HepG2 (cell line): ENCODE measurements around the gene LZTR1. TPM values are rescaled to one million over a fixed set of nuclear protein-coding genes. Genes with fewer than 3 reads are reported as not detected.
A peak's percentile ranks its signal among the peaks of the same experiment; 100 is the strongest.

Experiments used
- ATAC-seq: fragments of 200-7000 bp; cut with Tn5 transposase; 3 replicates; pipeline ENCODE4 v1.9.1; 2020; ENCODE audit warnings: mild to moderate bottlenecking, moderate library complexity
- BruUV-seq: library from RNA; stranded (reverse); fragments of 400-500 nt; replicated peaks from 2 replicates; lab custom pipeline; 2021; lab: Mats Ljungman, UMichigan
- CTCF ChIA-PET: fragments of 300-600 bp; formaldehyde crosslinking; extraction: SDS; loops from one replicate; lab custom pipeline; 2021; ENCODE audit warnings: low total read pairs, inconsistent platforms, low intra/inter-chr PET ratio; lab: Yijun Ruan, JAX
- POLR2A ChIA-PET: fragments of 350-600 bp; sonication (Branson Sonifier 250); formaldehyde crosslinking; loops from one replicate; lab custom pipeline; 2020; ENCODE audit warnings: antibody characterized with exemption, inconsistent platforms; lab: Yijun Ruan, JAX
- DNase-seq: peaks from one replicate; pipeline ENCODE4 v3.0.0-alpha.2; 2015; ENCODE audit warnings: low spot score
- FAIRE-seq: peaks from 3 replicates; lab custom pipeline; 2011; peaks lifted over from hg19 to GRCh38; lab: Jason Lieb, UNC
- H2AFZ ChIP-seq: one replicate; pipeline ENCODE4 v1.6.1; 2011; ENCODE audit warnings: low read length, inconsistent platforms
- H3K27ac ChIP-seq: fragments of 300-600 bp; 3 replicates; pipeline ENCODE4 v1.8.0; 2011; ENCODE audit warnings: mixed run types, mild to moderate bottlenecking, mixed read lengths, low read length, inconsistent platforms; ENCODE audit not compliant: insufficient read depth; ENCODE audit errors: extremely low read length
- H3K27me3 ChIP-seq, 2 experiments: fragments of 200-600 bp in 1 of 2; 2 replicates in 1 of 2; 3 replicates in 1 of 2; pipeline versions ENCODE4 v1.6.0 to v1.8.0; 2011; ENCODE audit warnings: low read length in 2 of 2, mild to moderate bottlenecking in 2 of 2, moderate library complexity in 2 of 2, inconsistent platforms in 1 of 2; ENCODE audit not compliant: insufficient read depth in 2 of 2, control insufficient read depth in 1 of 2
- H3K36me3 ChIP-seq, 2 experiments: fragments of 200-600 bp in 1 of 2; replicated peaks in 1 of 2; 2 replicates in 1 of 2; 3 replicates in 1 of 2; pipeline versions ENCODE4 v1.5.1 to v1.8.0; 2011; ENCODE audit warnings: low read length in 2 of 2, inconsistent platforms in 1 of 2; ENCODE audit not compliant: insufficient read depth in 2 of 2, control insufficient read depth in 1 of 2
- H3K4me1 ChIP-seq: 2 replicates; pipeline ENCODE4 v1.5.1; 2012; ENCODE audit warnings: low read length, inconsistent platforms; ENCODE audit not compliant: insufficient read depth
- H3K4me2 ChIP-seq: 2 replicates; pipeline ENCODE4 v1.6.0; 2011; ENCODE audit warnings: low read depth, low read length, inconsistent platforms
- H3K4me3 ChIP-seq, 3 experiments: fragments of 200-600 bp in 1 of 3; sonication (generic), shearing (Covaris generic) in 1 of 3; replicated peaks in 1 of 3; 2 replicates each; pipeline ENCODE4 v1.5.1; 2011 to 2016; ENCODE audit warnings: low read length in 3 of 3, inconsistent platforms in 2 of 3, low read depth in 2 of 3, mild to moderate bottlenecking in 2 of 3, control low read depth in 1 of 3, mixed read lengths in 1 of 3; ENCODE audit not compliant: insufficient read depth in 1 of 3
- H3K79me2 ChIP-seq: one replicate; pipeline ENCODE4 v1.6.1; 2011; ENCODE audit warnings: low read length, inconsistent platforms; ENCODE audit not compliant: insufficient read depth
- H3K9ac ChIP-seq: 2 replicates; pipeline ENCODE4 v1.6.0; 2011; ENCODE audit warnings: mild to moderate bottlenecking, low read depth, low read length, inconsistent platforms; ENCODE audit not compliant: insufficient read depth
- H3K9me3 ChIP-seq: 2 replicates; pipeline ENCODE4 v1.5.1; 2012; ENCODE audit warnings: mild to moderate bottlenecking, low read length
- H4K20me1 ChIP-seq: 2 replicates; pipeline ENCODE4 v1.6.0; 2011; ENCODE audit warnings: inconsistent platforms, mild to moderate bottlenecking, low read length, moderate library complexity; ENCODE audit not compliant: insufficient read depth
- E2F5 ChIP-seq: sonication (generic); formaldehyde crosslinking; conservative IDR thresholded peaks from 2 replicates; pipeline ENCODE4 v1.4.0; 2020; ENCODE audit warnings: missing genetic modification reagents
- GTF3A ChIP-seq: sonication (generic); formaldehyde crosslinking; conservative IDR thresholded peaks from 2 replicates; pipeline ENCODE4 v1.4.0; 2020; ENCODE audit warnings: mild to moderate bottlenecking, missing genetic modification reagents
- JUNB ChIP-seq: sonication (generic); formaldehyde crosslinking; IDR thresholded peaks from 2 replicates; pipeline ENCODE4 v1.8.0; 2022; ENCODE audit warnings: missing genetic modification reagents, mild to moderate bottlenecking, borderline replicate concordance
- NFYB ChIP-seq: sonication (generic); formaldehyde crosslinking; IDR thresholded peaks from 2 replicates; pipeline ENCODE4 v1.4.0; 2020; ENCODE audit warnings: missing genetic modification reagents
- NR2F1 ChIP-seq, 2 experiments: fragments of 450-650 bp in 1 of 2; formaldehyde crosslinking in 1 of 2; IDR thresholded peaks; 2 replicates each; pipeline versions ENCODE4 v1.5.0 to v1.6.1; 2016 to 2020; ENCODE audit warnings: mild to moderate bottlenecking in 1 of 2, missing compliant biosample characterization in 1 of 2, missing genetic modification reagents in 1 of 2, moderate library complexity in 1 of 2
- PBX3 ChIP-seq: sonication (generic); formaldehyde crosslinking; IDR thresholded peaks from 2 replicates; pipeline ENCODE4 v1.8.1; 2023; ENCODE audit warnings: missing genetic modification reagents, inconsistent platforms, borderline replicate concordance
- RBM39 ChIP-seq: fragments of 200-400 bp; formaldehyde crosslinking; IDR thresholded peaks from one replicate; pipeline ENCODE4 v1.6.1; 2018; ENCODE audit warnings: antibody characterized with exemption, mild to moderate bottlenecking, low read depth, low read length; ENCODE audit not compliant: poor library complexity, severe bottlenecking
- SAP130 ChIP-seq: IDR thresholded peaks from 2 replicates; pipeline ENCODE4 v1.6.1; 2016; ENCODE audit warnings: low read depth
- SRSF9 ChIP-seq: fragments of 200-400 bp; formaldehyde crosslinking; IDR thresholded peaks from 2 replicates; pipeline ENCODE4 v1.6.1; 2018; ENCODE audit warnings: borderline replicate concordance, mild to moderate bottlenecking, low read depth, low read length; ENCODE audit not compliant: insufficient read depth, poor library complexity, severe bottlenecking
- TBX2 ChIP-seq: sonication (generic); formaldehyde crosslinking; IDR thresholded peaks from 2 replicates; pipeline ENCODE4 v1.5.0; 2020; ENCODE audit warnings: missing genetic modification reagents, mild to moderate bottlenecking, borderline replicate concordance
- TSC22D2 ChIP-seq: sonication (generic); formaldehyde crosslinking; IDR thresholded peaks from 2 replicates; pipeline ENCODE4 v1.5.1; 2020; ENCODE audit warnings: missing genetic modification reagents, mild to moderate bottlenecking, borderline replicate concordance
- ZNF33B ChIP-seq: sonication (generic); formaldehyde crosslinking; IDR thresholded peaks from 2 replicates; pipeline ENCODE4 v1.5.1; 2020; ENCODE audit warnings: mild to moderate bottlenecking, missing genetic modification reagents
- ZNF512B ChIP-seq: sonication (generic); formaldehyde crosslinking; IDR thresholded peaks from 2 replicates; pipeline ENCODE4 v1.5.1; 2020; ENCODE audit warnings: missing genetic modification reagents, mild to moderate bottlenecking, borderline replicate concordance
- WGBS: methylation state at CpG from one replicate; pipeline ENCODE4 v1.1.6; 2017; ENCODE audit warnings: low lambda C conversion rate; 5-methylcytosine and 5-hydroxymethylcytosine counted together
- in situ Hi-C: cut with HindIII; loops from 2 replicates; pipeline ENCODE4 v1.10.0; 2017; ENCODE audit warnings: low pct_unique_long_range_greater_than_20kb; ENCODE audit not compliant: extremely low pct_ligation_motif_present
- intact Hi-C: fragments of 100-400 bp; cut with micrococcal nuclease; formaldehyde crosslinking; loops from one replicate; pipeline ENCODE4 v1.10.0; 2022; ENCODE audit not compliant: unreplicated experiment
- polyA plus RNA-seq, 8 experiments: library from polyadenylated mRNA; depleted of rRNA in 3 of 8; stranded (reverse) in 7 of 8; unstranded in 1 of 8; fragments of >200 nt; fragmentation: Illumina TruSeq in 4 of 8; extraction: Trizol in 4 of 8; gene quantifications; 2 replicates each; pipeline versions ENCODE4 v1.2.1 to v1.2.3, GENCODE V29; 2011 to 2016; ENCODE audit warnings: low read depth in 4 of 8, missing spikeins in 1 of 8, mixed read lengths in 1 of 8; ENCODE audit not compliant: insufficient read depth in 1 of 8
- total RNA-seq, 5 experiments: library from RNA; depleted of rRNA; stranded (reverse); fragments of >200 nt; fragmentation: Illumina TruSeq; extraction: Trizol; gene quantifications; 2 replicates each; pipeline ENCODE4 v1.2.3, GENCODE V29; 2016; ENCODE audit warnings: low read depth in 1 of 5

The LZTR1 gene
- total and polyA plus RNA-seq, 2 of the 13 experiments (the other 11 are each of a cell fraction or from before 2014, with no cell fraction given), result 21.8 to 22.4 TPM

- TF ChIP-seq ZNF512B (CRISPR knock-in tag), result no peak
- TF ChIP-seq TSC22D2 (CRISPR knock-in tag), result no peak
- no peak for TF ChIP-seq GTF3A
- no peak for TF ChIP-seq TBX2
- TF ChIP-seq NR2F1 (CRISPR knock-in tag; IDR thresholded peaks at IDR 0.05), result no peak
- TF ChIP-seq ZNF33B (CRISPR knock-in tag), result no peak
- TF ChIP-seq SRSF9, result no peak
- TF ChIP-seq JUNB (CRISPR knock-in tag), result no peak
- TF ChIP-seq, all 625 proteins: peak for 0
Measured at GRCh38 chr22:21044931-21045584, 63.0 kb downstream of the LZTR1 start (continued).

GRCh38 chr22:21045585-21046294 is 63.6 kb downstream of the LZTR1 start, which contains the start of gene LRRC74B:
LRRC74B (plus strand) TSS chr22:21045946; CDS start chr22:21045987, 41 bp downstream.
- CTCF ChIA-PET, result no interaction called here
- BruUV-seq, result no TSS peak
- TF ChIP-seq SAP130 (CRISPR knock-in tag) (peak; percentile 71; the same call in 1 of the 2 replicates), NFYB (CRISPR knock-in tag) (peak; percentile 94), E2F5 (CRISPR knock-in tag) (no peak), RBM39 (peak; percentile 46), PBX3 (peak; percentile 65; the same call in 1 of the 2 replicates)

More at GRCh38 chr22:21045585-21046294, 63.6 kb downstream of the LZTR1 start, which contains the start of gene LRRC74B:
- H3K36me3 ChIP-seq, result no peaks in the 10 kb centered on the region
- 16% methylated on average over 13 of the region's 47 CpGs for WGBS
- peaks cover 4 to 33% of the 10 kb centered on the region in 2 experiments; a peak in 4 of 5 replicates for H3K27me3 ChIP-seq
- peak; percentile 98 for ATAC-seq
- intact Hi-C loops (no loop called here), in situ Hi-C loops (no loop called here)
- no peaks in the 10 kb centered on the region; the same call in 1 of the 2 replicates for H4K20me1 ChIP-seq
- peak within 1 kb of the TSS; percentile 11 to 53 (median 31); a peak in 3 of 6 replicates for H3K4me3 ChIP-seq
- POLR2A ChIA-PET, result no interaction called here
- no peaks in the 10 kb centered on the region for H3K9me3 ChIP-seq
- H3K79me2 ChIP-seq, result no peaks in the 10 kb centered on the region
- H3K4me2 ChIP-seq, result peak within 1 kb of the TSS; percentile 72
- H3K9ac ChIP-seq, result no peak within 1 kb of the TSS
- H3K4me1 ChIP-seq, result peaks cover 12% of the 10 kb centered on the region; the same call in 1 of the 2 replicates
- H3K27ac ChIP-seq, result no peak within 1 kb of the TSS
- peak; percentile 67 for DNase-seq
- H2AFZ ChIP-seq, result no peak within 1 kb of the TSS
- FAIRE-seq, result no peak
